ENCODE measurements around the gene NPTXR.
A peak's percentile ranks its signal among the peaks of the same experiment; 100 is the strongest.

The NPTXR gene

GRCh38 chr22:38850941-38851849 is 7.4 kb upstream of the NPTXR start:
- no peak for DNase-seq (ENCODE audit: low spot score)

- no peak for DNase-seq (ENCODE audit: low spot score)
These were observed 6.6 kb upstream of the NPTXR start for GRCh38 chr22:38850399-38850798.

- DNase-seq (ENCODE audit: low spot score): no peak
These were observed 6.0 kb upstream of the NPTXR start for GRCh38 chr22:38849811-38850210.

- DNase-seq (ENCODE audit: low spot score): no peak
These were observed 2.6 kb upstream of the NPTXR start for GRCh38 chr22:38846412-38846811.

GRCh38 chr22:38845004-38845740 is 1.3 kb upstream of the NPTXR start:
- no peak for DNase-seq (ENCODE audit: low spot score)

- no peak for DNase-seq (ENCODE audit: low spot score)
These were observed 631 bp upstream of the NPTXR start for GRCh38 chr22:38844315-38845003.

GRCh38 chr22:38843201-38843656 is 599 bp downstream of the NPTXR start:
- DNase-seq (ENCODE audit: low spot score): peak; percentile 92

GRCh38 chr22:38842512-38843200 is 1.2 kb downstream of the NPTXR start:
- DNase-seq (ENCODE audit: low spot score): no peak

GRCh38 chr22:38841635-38842034 is 2.2 kb downstream of the NPTXR start:
- DNase-seq (ENCODE audit: low spot score): no peak

GRCh38 chr22:38841211-38841610 is 2.6 kb downstream of the NPTXR start:
- no peak for DNase-seq (ENCODE audit: low spot score)

GRCh38 chr22:38840129-38840528 is 3.7 kb downstream of the NPTXR start:
- DNase-seq (ENCODE audit: low spot score): no peak

- DNase-seq (ENCODE audit: low spot score): no peak
These were observed 4.1 kb downstream of the NPTXR start for GRCh38 chr22:38839686-38840085.

GRCh38 chr22:38837414-38837928 is 6.4 kb downstream of the NPTXR start:
- DNase-seq (ENCODE audit: low spot score): no peak

- no peak for DNase-seq (ENCODE audit: low spot score)
These were observed 7.9 kb downstream of the NPTXR start for GRCh38 chr22:38835888-38836301.

GRCh38 chr22:38834991-38835390 is 8.8 kb downstream of the NPTXR start:
- DNase-seq (ENCODE audit: low spot score): no peak

GRCh38 chr22:38834215-38834953 is 9.4 kb downstream of the NPTXR start:
- DNase-seq (ENCODE audit: low spot score): no peak

GRCh38 chr22:38833061-38833460 is 10.8 kb downstream of the NPTXR start:
- DNase-seq (ENCODE audit: low spot score): no peak

GRCh38 chr22:38832005-38832978 is 11.5 kb downstream of the NPTXR start:
- no peak for DNase-seq (ENCODE audit: low spot score)

- DNase-seq (ENCODE audit: low spot score): no peak
These were observed 12.5 kb downstream of the NPTXR start for GRCh38 chr22:38831166-38831945.
